Activated CD8-positive, alpha-beta T cell treated with anti-CD3 and anti-CD28 coated beads, Interleukin-2, amount 10 ng/mL, durations not matched to agents 7 days and 5 days (primary cell): ENCODE data around the gene KRT1. TPM values are rescaled to one million over a fixed set of nuclear protein-coding genes. Genes with fewer than 3 reads are reported as not detected.

ENCODE experiments used
- ATAC-seq: fragments of 150-1000 bp; cut with Tn5 transposase; one replicate; pipeline ENCODE4 v1.10.0; 2021; ENCODE audit warnings: moderate library complexity
- CTCF ChIA-PET: fragments of 350-600 bp; sonication (Branson Sonifier 250); formaldehyde crosslinking; loops from one replicate; lab custom pipeline; 2021; ENCODE audit warnings: antibody characterized with exemption; lab: Charles Lee
- POLR2A ChIA-PET: fragments of 350-600 bp; sonication (Branson Sonifier 250); formaldehyde crosslinking; loops from one replicate; lab custom pipeline; 2021; ENCODE audit warnings: antibody characterized with exemption; lab: Charles Lee
- DNase-seq: peaks from one replicate; pipeline ENCODE4 v3.0.0-alpha.2; 2020
- H3K27ac Mint-ChIP-seq: one replicate; pipeline ENCODE4 v1.8.0; 2021; ENCODE audit warnings: mild to moderate bottlenecking, mixed read lengths
- H3K27me3 Mint-ChIP-seq: one replicate; pipeline ENCODE4 v1.8.0; 2021; ENCODE audit warnings: low read depth, mixed read lengths
- H3K36me3 Mint-ChIP-seq: one replicate; pipeline ENCODE4 v1.8.0; 2021; ENCODE audit warnings: low read depth, mixed read lengths
- H3K4me1 Mint-ChIP-seq: one replicate; pipeline ENCODE4 v1.8.0; 2021; ENCODE audit warnings: low read depth, mixed read lengths
- H3K4me3 Mint-ChIP-seq: one replicate; pipeline ENCODE4 v1.8.0; 2021; ENCODE audit warnings: mild to moderate bottlenecking, mixed read lengths
- H3K9me3 Mint-ChIP-seq: one replicate; pipeline ENCODE4 v1.8.0; 2022; ENCODE audit warnings: mixed read lengths; ENCODE audit not compliant: insufficient read depth
- total RNA-seq, 2 experiments: library from RNA; stranded (reverse); gene quantifications; one replicate each; pipeline ENCODE4 v1.2.3, GENCODE V29; 2021

The KRT1 gene
- total RNA-seq, 2 experiments from 2014 or later = not detected

- POLR2A ChIA-PET = no interaction called here
- no peaks in the 10 kb centered on the region for H3K4me1 Mint-ChIP-seq
- H3K9me3 Mint-ChIP-seq = no peaks in the 10 kb centered on the region
- CTCF ChIA-PET = interaction anchor here (0.6 kb wide), 1 partner anchor 313 kb away, joined by 3 read pairs; no protein-coding TSS in a partner anchor
- no peaks in the 10 kb centered on the region for H3K36me3 Mint-ChIP-seq
- H3K27ac Mint-ChIP-seq = no peak overlapping the region
- H3K27me3 Mint-ChIP-seq = peaks cover 30% of the 10 kb centered on the region
- ATAC-seq (no peak), DNase-seq (no peak)
- H3K4me3 Mint-ChIP-seq = no peak overlapping the region
Measured at GRCh38 chr12:52697058-52697582, 16.9 kb upstream of the KRT1 start.

- POLR2A ChIA-PET = no interaction called here
- H3K36me3 Mint-ChIP-seq = no peaks in the 10 kb centered on the region
- no peak overlapping the region for H3K27ac Mint-ChIP-seq
- peaks cover 35% of the 10 kb centered on the region for H3K27me3 Mint-ChIP-seq
- H3K4me1 Mint-ChIP-seq = peaks cover 2% of the 10 kb centered on the region
- DNase-seq = no peak
- ATAC-seq = no peak
- H3K9me3 Mint-ChIP-seq = no peaks in the 10 kb centered on the region
- CTCF ChIA-PET = no interaction called here
- no peak overlapping the region for H3K4me3 Mint-ChIP-seq
Measured at GRCh38 chr12:52696588-52696987, 16.4 kb upstream of the KRT1 start.

GRCh38 chr12:52695039-52695438, 14.8 kb upstream of the KRT1 start:
- ATAC-seq (no peak), DNase-seq (no peak)
- Mint-ChIP-seq H3K36me3 (no peaks in the 10 kb centered on the region), H3K27me3 (peaks cover 47% of the 10 kb centered on the region), H3K9me3 (no peaks in the 10 kb centered on the region), H3K4me3 (no peak overlapping the region), H3K4me1 (peaks cover 16% of the 10 kb centered on the region), H3K27ac (no peak overlapping the region)
- ChIA-PET POLR2A (no interaction called here), CTCF (no interaction called here)

- CTCF ChIA-PET = no interaction called here
- Mint-ChIP-seq H3K4me1 (peaks cover 20% of the 10 kb centered on the region), H3K9me3 (no peaks in the 10 kb centered on the region), H3K36me3 (no peaks in the 10 kb centered on the region), H3K27me3 (peaks cover 51% of the 10 kb centered on the region), H3K27ac (no peak overlapping the region), H3K4me3 (no peak overlapping the region)
- POLR2A ChIA-PET = no interaction called here
- ATAC-seq (no peak), DNase-seq (no peak)
Measured at GRCh38 chr12:52694151-52694550, 13.9 kb upstream of the KRT1 start.

GRCh38 chr12:52693261-52693660, 13.1 kb upstream of the KRT1 start:
- POLR2A ChIA-PET = no interaction called here
- ATAC-seq = no peak
- Mint-ChIP-seq H3K27me3 (peaks cover 58% of the 10 kb centered on the region), H3K4me1 (peaks cover 20% of the 10 kb centered on the region), H3K27ac (no peak overlapping the region), H3K36me3 (no peaks in the 10 kb centered on the region), H3K9me3 (no peaks in the 10 kb centered on the region), H3K4me3 (no peak overlapping the region)
- no peak for DNase-seq
- CTCF ChIA-PET = interaction anchor here (1.0 to 1.3 kb wide), 3 partner anchors 28 to 192 kb away, joined by 3 read pairs; no protein-coding TSS in a partner anchor

GRCh38 chr12:52692254-52692653, 12.0 kb upstream of the KRT1 start:
- H3K9me3 Mint-ChIP-seq = no peaks in the 10 kb centered on the region
- H3K27ac Mint-ChIP-seq = no peak overlapping the region
- no peak overlapping the region for H3K4me3 Mint-ChIP-seq
- no peak for DNase-seq
- peaks cover 63% of the 10 kb centered on the region for H3K27me3 Mint-ChIP-seq
- peaks cover 28% of the 10 kb centered on the region for H3K4me1 Mint-ChIP-seq
- H3K36me3 Mint-ChIP-seq = no peaks in the 10 kb centered on the region
- ChIA-PET POLR2A (no interaction called here), CTCF (interaction anchor here (1.0 to 1.7 kb wide), 5 partner anchors 29 to 193 kb away, joined by 3 to 9 read pairs (median 3); no protein-coding TSS in a partner anchor)
- no peak for ATAC-seq

GRCh38 chr12:52691841-52692150, 11.6 kb upstream of the KRT1 start:
- no peaks in the 10 kb centered on the region for H3K36me3 Mint-ChIP-seq
- DNase-seq (no peak), ATAC-seq (no peak)
- no peaks in the 10 kb centered on the region for H3K9me3 Mint-ChIP-seq
- ChIA-PET POLR2A (no interaction called here), CTCF (interaction anchor here (1.2 to 1.7 kb wide), 3 partner anchors 106 to 193 kb away, joined by 3 to 9 read pairs (median 6); no protein-coding TSS in a partner anchor)
- H3K27ac Mint-ChIP-seq = no peak overlapping the region
- peaks cover 29% of the 10 kb centered on the region for H3K4me1 Mint-ChIP-seq
- H3K27me3 Mint-ChIP-seq = peaks cover 66% of the 10 kb centered on the region
- no peak overlapping the region for H3K4me3 Mint-ChIP-seq

- peaks cover 69% of the 10 kb centered on the region for H3K27me3 Mint-ChIP-seq
- H3K36me3 Mint-ChIP-seq = no peaks in the 10 kb centered on the region
- H3K4me3 Mint-ChIP-seq = peak overlapping the region; percentile 64
- no peak overlapping the region for H3K27ac Mint-ChIP-seq
- peaks cover 29% of the 10 kb centered on the region for H3K4me1 Mint-ChIP-seq
- ATAC-seq (peak; percentile 84), DNase-seq (peak; percentile 54)
- ChIA-PET POLR2A (no interaction called here), CTCF (interaction anchor here (0.7 to 1.8 kb wide), 9 partner anchors 10 to 189 kb away, joined by 3 to 9 read pairs (median 4); no protein-coding TSS in a partner anchor)
- no peaks in the 10 kb centered on the region for H3K9me3 Mint-ChIP-seq
Measured at GRCh38 chr12:52691076-52691840, 11.1 kb upstream of the KRT1 start.

GRCh38 chr12:52690351-52691075, 10.3 kb upstream of the KRT1 start:
- no peak overlapping the region for H3K27ac Mint-ChIP-seq
- ChIA-PET CTCF (interaction anchor here (0.7 to 1.8 kb wide), 7 partner anchors 10 to 189 kb away, joined by 3 to 6 read pairs (median 3); no protein-coding TSS in a partner anchor), POLR2A (no interaction called here)
- ATAC-seq = no peak
- peak overlapping the region; percentile 64 for H3K4me3 Mint-ChIP-seq
- H3K9me3 Mint-ChIP-seq = no peaks in the 10 kb centered on the region
- no peak for DNase-seq
- no peaks in the 10 kb centered on the region for H3K36me3 Mint-ChIP-seq
- H3K4me1 Mint-ChIP-seq = peaks cover 29% of the 10 kb centered on the region
- peaks cover 69% of the 10 kb centered on the region for H3K27me3 Mint-ChIP-seq

GRCh38 chr12:52689936-52690335, 9.7 kb upstream of the KRT1 start:
- Mint-ChIP-seq H3K36me3 (no peaks in the 10 kb centered on the region), H3K27me3 (peaks cover 65% of the 10 kb centered on the region), H3K9me3 (no peaks in the 10 kb centered on the region), H3K4me1 (peaks cover 29% of the 10 kb centered on the region), H3K27ac (no peak overlapping the region), H3K4me3 (no peak overlapping the region)
- ATAC-seq (no peak), DNase-seq (no peak)
- ChIA-PET POLR2A (no interaction called here), CTCF (interaction anchor here (1.1 to 1.8 kb wide), 4 partner anchors 9 to 190 kb away, joined by 3 to 6 read pairs (median 5); no protein-coding TSS in a partner anchor)

- Mint-ChIP-seq H3K4me3 (no peak overlapping the region), H3K27me3 (peaks cover 67% of the 10 kb centered on the region), H3K36me3 (no peaks in the 10 kb centered on the region), H3K27ac (no peak overlapping the region), H3K9me3 (no peaks in the 10 kb centered on the region), H3K4me1 (peaks cover 29% of the 10 kb centered on the region)
- ChIA-PET CTCF (no interaction called here), POLR2A (no interaction called here)
- DNase-seq (no peak), ATAC-seq (no peak)
Measured at GRCh38 chr12:52689239-52689638, 9.0 kb upstream of the KRT1 start.

GRCh38 chr12:52688481-52688880, 8.3 kb upstream of the KRT1 start:
- Mint-ChIP-seq H3K4me3 (no peak overlapping the region), H3K27me3 (peaks cover 72% of the 10 kb centered on the region), H3K4me1 (peaks cover 29% of the 10 kb centered on the region), H3K36me3 (no peaks in the 10 kb centered on the region), H3K27ac (no peak overlapping the region), H3K9me3 (no peaks in the 10 kb centered on the region)
- DNase-seq (no peak), ATAC-seq (no peak)
- CTCF ChIA-PET = no interaction called here
- POLR2A ChIA-PET = no interaction called here
